ENCODE measurements around the gene CXCR3.
A peak's percentile ranks its signal among the peaks of the same experiment; 100 is the strongest.

DNA sequence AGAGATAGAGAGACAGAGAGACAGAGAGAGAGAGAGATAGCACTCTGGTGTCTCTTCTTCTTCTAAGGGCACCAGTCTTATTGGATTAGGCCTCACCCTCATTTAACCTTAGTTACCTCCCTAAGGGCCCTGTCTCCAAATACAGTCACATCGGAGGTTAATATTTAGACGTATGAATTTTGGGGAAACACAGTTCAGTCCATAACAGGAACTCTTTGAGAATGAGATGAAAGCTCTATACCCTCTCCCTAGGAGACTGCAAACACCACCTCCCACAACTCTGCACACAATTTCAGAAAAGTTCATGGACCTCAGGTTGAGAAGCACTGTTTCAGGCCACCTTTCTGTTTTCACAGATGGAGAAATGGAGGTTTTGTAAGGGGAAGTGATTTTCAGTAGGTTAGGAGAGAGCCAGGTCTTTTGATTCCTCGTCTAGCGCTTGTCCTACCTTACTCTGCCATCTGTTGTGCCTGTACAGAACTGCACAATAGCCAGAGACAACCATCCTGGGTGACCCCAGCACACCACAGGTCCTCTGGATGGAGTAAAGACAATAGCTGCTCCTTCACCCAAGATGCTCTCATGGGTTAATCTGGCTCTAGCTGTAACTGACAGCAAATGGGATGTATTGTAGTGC lies 32.1 kb upstream of the CXCR3 start:
- TF ChIP-seq, protein P1, sequence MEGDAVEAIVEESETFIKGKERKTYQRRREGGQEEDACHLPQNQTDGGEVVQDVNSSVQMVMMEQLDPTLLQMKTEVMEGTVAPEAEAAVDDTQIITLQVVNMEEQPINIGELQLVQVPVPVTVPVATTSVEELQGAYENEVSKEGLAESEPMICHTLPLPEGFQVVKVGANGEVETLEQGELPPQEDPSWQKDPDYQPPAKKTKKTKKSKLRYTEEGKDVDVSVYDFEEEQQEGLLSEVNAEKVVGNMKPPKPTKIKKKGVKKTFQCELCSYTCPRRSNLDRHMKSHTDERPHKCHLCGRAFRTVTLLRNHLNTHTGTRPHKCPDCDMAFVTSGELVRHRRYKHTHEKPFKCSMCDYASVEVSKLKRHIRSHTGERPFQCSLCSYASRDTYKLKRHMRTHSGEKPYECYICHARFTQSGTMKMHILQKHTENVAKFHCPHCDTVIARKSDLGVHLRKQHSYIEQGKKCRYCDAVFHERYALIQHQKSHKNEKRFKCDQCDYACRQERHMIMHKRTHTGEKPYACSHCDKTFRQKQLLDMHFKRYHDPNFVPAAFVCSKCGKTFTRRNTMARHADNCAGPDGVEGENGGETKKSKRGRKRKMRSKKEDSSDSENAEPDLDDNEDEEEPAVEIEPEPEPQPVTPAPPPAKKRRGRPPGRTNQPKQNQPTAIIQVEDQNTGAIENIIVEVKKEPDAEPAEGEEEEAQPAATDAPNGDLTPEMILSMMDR (optimal IDR thresholded peaks at IDR 0.05 in 1 of 3, IDR thresholded peaks at IDR 0.05 in 1 of 3, conservative IDR thresholded peaks at IDR 0.05 in 1 of 3; ENCODE audit: extremely low read depth in 1 of 3, insufficient read depth in 2 of 3, low read length in 3 of 3), result peak in 1 of 3 experiments; percentile 23
- TF ChIP-seq EZH2 (IDR thresholded peaks at IDR 0.05; ENCODE audit: low read length), result no peak

Measured in keratinocyte (primary cell).